ENCODE measurements around the gene S100A14. TPM values are rescaled to one million over a fixed set of nuclear protein-coding genes. Genes with fewer than 3 reads are reported as not detected.
A peak's percentile ranks its signal among the peaks of the same experiment; 100 is the strongest.

The S100A14 gene
- not detected for polyA plus RNA-seq

GRCh38 chr1:153616144-153616916 lies at the start of gene S100A14:
Gene S100A14 (minus strand): TSS chr1:153616325. CDS start chr1:153615858, 467 bp downstream.
- Mint-ChIP-seq H3K27me3 (peaks cover 2% of the 10 kb centered on the region), H3K9me3 (peaks cover 0 to 2% (median 0%) of the 10 kb centered on the region in 3 donors), H3K4me1 (peaks cover 0 to 6% (median 4%) of the 10 kb centered on the region in 3 donors), H3K4me3 (no peak within 1 kb of the TSS), H3K36me3 (peaks cover 1% of the 10 kb centered on the region), H3K27ac (peak within 1 kb of the TSS in 1 of 3 donors; percentile 67)

- Mint-ChIP-seq H3K4me1 (peaks cover 7 to 14% (median 8%) of the 10 kb centered on the region in 3 donors), H3K4me3 (no peak overlapping the region), H3K36me3 (peaks cover 1% of the 10 kb centered on the region), H3K27me3 (no peaks in the 10 kb centered on the region), H3K27ac (no peak overlapping the region), H3K9me3 (no peaks in the 10 kb centered on the region)
Measured at GRCh38 chr1:153663211-153663610, 47.1 kb upstream of the S100A14 start.

DNA sequence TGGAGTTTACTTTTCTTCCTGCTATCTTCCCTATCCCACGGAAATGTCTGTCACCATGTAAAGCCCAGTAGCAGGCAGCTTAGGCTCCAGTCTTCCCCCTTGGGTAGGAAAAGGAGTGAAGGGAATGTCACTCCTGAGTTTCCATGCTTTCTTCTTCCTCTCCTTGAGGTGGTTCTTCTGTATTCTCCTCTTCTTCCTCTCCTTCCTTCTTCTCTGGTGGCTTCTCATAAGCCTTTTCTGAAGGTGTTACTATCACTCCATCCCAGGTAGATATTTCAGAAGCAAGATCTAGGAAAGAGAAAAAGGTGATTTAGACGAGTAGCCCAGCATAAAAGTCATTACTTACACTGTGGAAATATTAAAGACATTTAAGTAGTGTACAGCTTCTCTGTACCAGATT lies 46.1 kb upstream of the S100A14 start:
- H3K27me3 Mint-ChIP-seq, result no peaks in the 10 kb centered on the region
- peak overlapping the region in 1 of 4 donors; percentile 26 for H3K4me3 Mint-ChIP-seq
- H3K36me3 Mint-ChIP-seq, result peaks cover 2% of the 10 kb centered on the region
- H3K27ac Mint-ChIP-seq, result peak overlapping the region in 1 of 3 donors; percentile 41
- H3K9me3 Mint-ChIP-seq, result no peaks in the 10 kb centered on the region
- peaks cover 9 to 10% (median 9%) of the 10 kb centered on the region in 3 donors for H3K4me1 Mint-ChIP-seq

GRCh38 chr1:153661111-153661708 lies 45.1 kb upstream of the S100A14 start:
- H3K4me1 Mint-ChIP-seq, result peaks cover 9 to 10% (median 10%) of the 10 kb centered on the region in 3 donors
- peak overlapping the region in 1 of 4 donors; percentile 26 for H3K4me3 Mint-ChIP-seq
- peak overlapping the region; percentile 35 to 94 (median 63) for H3K27ac Mint-ChIP-seq
- no peaks in the 10 kb centered on the region for H3K9me3 Mint-ChIP-seq
- peaks cover 3% of the 10 kb centered on the region for H3K36me3 Mint-ChIP-seq
- H3K27me3 Mint-ChIP-seq, result no peaks in the 10 kb centered on the region

DNA sequence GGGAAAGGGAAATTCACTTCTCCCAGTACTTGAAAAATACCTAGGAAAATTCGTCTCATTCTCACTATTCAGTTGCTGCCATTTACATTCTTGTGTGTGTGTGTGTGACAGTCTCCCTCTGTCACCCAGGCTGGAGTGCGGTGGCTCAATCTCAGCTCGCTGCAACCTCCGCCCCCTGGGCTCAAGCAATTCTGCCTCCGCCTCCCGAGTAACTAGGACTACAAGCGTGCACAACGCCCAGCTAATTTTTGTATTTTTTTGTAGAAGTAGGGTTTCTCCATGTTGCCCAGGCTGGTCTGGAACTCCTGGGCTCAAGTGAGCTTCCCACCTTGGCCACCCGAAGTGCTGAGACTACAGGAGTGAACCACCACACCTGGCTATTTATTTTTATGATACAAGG lies 43.5 kb upstream of the S100A14 start:
- Mint-ChIP-seq H3K4me3 (peak overlapping the region; percentile 92 to 97 (median 96)), H3K27me3 (no peaks in the 10 kb centered on the region), H3K36me3 (peaks cover 4% of the 10 kb centered on the region), H3K27ac (peak overlapping the region in 2 of 3 donors; percentile 91 to 96), H3K4me1 (peaks cover 9 to 11% (median 10%) of the 10 kb centered on the region in 3 donors), H3K9me3 (no peaks in the 10 kb centered on the region)

DNA sequence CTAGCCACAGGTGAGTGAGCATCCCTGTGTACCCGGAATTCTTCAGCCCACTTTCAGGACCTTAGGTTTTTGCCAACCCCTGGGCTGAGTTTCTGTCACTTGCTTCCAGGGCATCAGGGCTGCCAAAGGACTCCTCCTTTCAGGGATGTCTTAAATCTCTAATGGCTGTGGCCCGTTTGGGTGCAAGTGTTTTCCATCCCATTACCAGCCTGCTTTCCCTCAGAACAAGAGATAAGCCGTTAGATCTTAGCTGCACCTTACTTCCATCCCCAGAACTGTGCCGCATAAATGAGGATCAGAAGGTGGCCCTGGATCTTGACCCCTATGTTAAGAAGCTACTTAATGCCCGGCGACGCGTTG lies 43.0 kb upstream of the S100A14 start:
- Mint-ChIP-seq H3K4me1 (peaks cover 9 to 11% (median 10%) of the 10 kb centered on the region in 3 donors), H3K9me3 (no peaks in the 10 kb centered on the region), H3K36me3 (peaks cover 4% of the 10 kb centered on the region), H3K27ac (peak overlapping the region; percentile 91 to 96 (median 91)), H3K4me3 (peak overlapping the region; percentile 92 to 97 (median 96)), H3K27me3 (no peaks in the 10 kb centered on the region)

GRCh38 chr1:153658400-153659174 lies 42.5 kb upstream of the S100A14 start, which contains the start of gene SNAPIN:
Gene SNAPIN (plus strand): TSS chr1:153658703. CDS start chr1:153658744, 41 bp downstream.
- Mint-ChIP-seq H3K4me1 (peaks cover 9 to 11% (median 11%) of the 10 kb centered on the region in 3 donors), H3K36me3 (peaks cover 4% of the 10 kb centered on the region), H3K4me3 (peak within 1 kb of the TSS; percentile 92 to 97 (median 96)), H3K9me3 (no peaks in the 10 kb centered on the region), H3K27ac (peak within 1 kb of the TSS; percentile 91 to 96 (median 91)), H3K27me3 (no peaks in the 10 kb centered on the region)

DNA sequence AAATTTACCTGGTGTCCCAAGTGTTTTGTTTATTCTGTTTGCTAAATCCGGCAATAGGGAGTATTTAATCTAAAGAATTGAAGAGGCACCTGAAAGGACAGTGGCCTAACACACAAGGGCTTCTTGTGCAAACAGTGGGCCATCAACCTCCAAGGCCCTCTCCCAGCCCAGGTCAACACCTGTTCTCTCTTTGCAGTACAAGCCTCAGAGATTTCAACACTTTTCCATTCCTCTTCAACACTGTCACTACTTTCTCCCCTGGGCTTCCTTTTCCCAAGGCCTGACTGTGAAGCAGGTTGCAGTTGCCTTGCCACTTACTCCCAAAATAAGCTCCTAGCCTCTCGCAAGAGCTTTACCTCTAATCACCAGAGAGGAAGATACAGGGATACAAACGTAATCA lies 39.2 kb upstream of the S100A14 start:
- H3K36me3 Mint-ChIP-seq, result peaks cover 4% of the 10 kb centered on the region
- no peak overlapping the region for H3K4me3 Mint-ChIP-seq
- no peaks in the 10 kb centered on the region for H3K9me3 Mint-ChIP-seq
- H3K4me1 Mint-ChIP-seq, result peaks cover 9 to 11% (median 11%) of the 10 kb centered on the region in 3 donors
- H3K27ac Mint-ChIP-seq, result peak overlapping the region in 1 of 3 donors; percentile 67
- H3K27me3 Mint-ChIP-seq, result no peaks in the 10 kb centered on the region

DNA sequence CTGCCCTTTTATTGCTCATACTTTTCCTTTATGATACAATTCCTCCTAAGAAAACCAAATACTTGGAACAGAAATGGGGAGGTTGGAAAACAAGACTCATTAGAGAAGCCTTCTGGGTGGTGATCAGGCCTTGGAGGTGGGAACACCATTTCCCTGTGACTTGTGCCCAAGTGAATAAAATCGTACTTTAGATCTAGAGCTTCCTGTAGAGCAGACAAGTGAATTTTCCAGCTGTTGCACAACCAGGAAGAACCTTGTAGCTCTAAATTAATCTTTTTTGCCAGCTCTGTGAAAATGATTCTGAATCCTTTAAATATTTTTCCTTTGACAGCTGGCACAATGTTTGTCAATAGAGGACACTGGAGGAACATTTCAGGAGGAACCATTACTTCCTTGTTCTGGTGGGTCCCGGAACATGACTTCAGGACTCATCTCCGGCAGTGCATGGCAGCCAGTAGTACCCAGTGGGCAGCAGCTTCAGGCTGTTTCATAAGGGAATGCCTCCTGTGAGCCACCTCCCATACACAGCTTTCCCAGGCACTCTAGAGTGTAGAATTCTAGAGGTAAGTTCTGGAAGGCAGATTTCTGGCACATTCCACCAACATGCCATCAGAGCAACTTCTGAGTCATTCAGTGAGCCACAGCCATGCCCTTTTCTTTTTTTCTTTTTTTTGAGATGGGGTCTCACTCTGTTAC lies 36.8 kb upstream of the S100A14 start:
- H3K4me3 Mint-ChIP-seq, result no peak overlapping the region
- H3K27me3 Mint-ChIP-seq, result no peaks in the 10 kb centered on the region
- H3K27ac Mint-ChIP-seq, result no peak overlapping the region

GRCh38 chr1:153651771-153652170 lies 35.6 kb upstream of the S100A14 start:
- Mint-ChIP-seq H3K27me3 (no peaks in the 10 kb centered on the region), H3K36me3 (peaks cover 3% of the 10 kb centered on the region)

More for the DNA sequence above, 36.8 kb upstream of the S100A14 start:
- Mint-ChIP-seq H3K36me3 (peaks cover 2% of the 10 kb centered on the region), H3K4me1 (peaks cover 0 to 6% (median 2%) of the 10 kb centered on the region in 3 donors), H3K9me3 (no peaks in the 10 kb centered on the region)

GRCh38 chr1:153649863-153650235 lies 33.7 kb upstream of the S100A14 start:
- Mint-ChIP-seq H3K4me3 (no peak overlapping the region), H3K27me3 (no peaks in the 10 kb centered on the region), H3K36me3 (peaks cover 3% of the 10 kb centered on the region), H3K9me3 (no peaks in the 10 kb centered on the region), H3K4me1 (peaks cover 2 to 7% (median 7%) of the 10 kb centered on the region in 3 donors), H3K27ac (no peak overlapping the region)

More at GRCh38 chr1:153651771-153652170, 35.6 kb upstream of the S100A14 start:
- no peak overlapping the region for H3K4me3 Mint-ChIP-seq
- peaks cover under 1 to 4% (median 4%) of the 10 kb centered on the region in 3 donors for H3K4me1 Mint-ChIP-seq
- H3K27ac Mint-ChIP-seq, result no peak overlapping the region
- H3K9me3 Mint-ChIP-seq, result no peaks in the 10 kb centered on the region

DNA sequence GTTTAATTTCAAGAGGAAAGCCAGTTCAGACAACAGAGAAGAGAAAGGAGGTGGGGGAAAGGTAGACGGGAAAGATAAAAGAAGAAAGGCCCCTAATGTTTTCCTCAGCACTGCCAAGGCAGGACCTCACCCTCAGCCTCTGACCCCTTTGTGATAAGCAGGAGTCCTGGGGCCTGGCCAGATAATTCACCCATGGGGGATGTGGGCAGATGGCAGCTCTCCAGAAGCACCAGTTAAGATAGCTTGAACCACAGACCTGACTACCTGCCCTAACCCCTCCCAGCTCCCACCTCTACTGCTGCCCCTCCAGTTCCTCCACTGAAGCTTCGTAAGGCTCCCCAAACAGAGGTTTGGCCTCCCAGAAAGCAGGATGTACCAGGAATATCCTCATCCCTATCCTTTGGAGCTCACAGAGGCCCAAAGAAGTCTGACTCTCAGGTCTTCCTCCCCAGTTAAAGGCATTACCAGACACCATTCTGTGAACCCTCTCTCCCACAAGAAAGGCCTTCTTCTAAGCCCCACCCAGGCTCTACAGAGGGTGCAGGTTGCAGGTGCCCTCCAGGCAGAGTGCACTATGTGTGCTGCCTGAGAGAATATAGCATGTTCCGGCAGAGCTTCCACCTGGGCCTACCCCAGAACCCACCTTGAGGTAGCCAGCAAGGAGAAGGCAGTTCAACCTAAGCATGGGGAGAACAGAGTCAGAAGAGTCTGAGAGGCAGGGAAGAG lies 33.2 kb upstream of the S100A14 start:
- H3K27ac Mint-ChIP-seq, result peak overlapping the region in 2 of 3 donors; percentile 52 to 92
- no peaks in the 10 kb centered on the region for H3K27me3 Mint-ChIP-seq
- no peaks in the 10 kb centered on the region for H3K9me3 Mint-ChIP-seq
- H3K4me1 Mint-ChIP-seq, result peaks cover 2 to 7% (median 7%) of the 10 kb centered on the region in 3 donors
- H3K36me3 Mint-ChIP-seq, result peaks cover 3% of the 10 kb centered on the region
- H3K4me3 Mint-ChIP-seq, result no peak overlapping the region

DNA sequence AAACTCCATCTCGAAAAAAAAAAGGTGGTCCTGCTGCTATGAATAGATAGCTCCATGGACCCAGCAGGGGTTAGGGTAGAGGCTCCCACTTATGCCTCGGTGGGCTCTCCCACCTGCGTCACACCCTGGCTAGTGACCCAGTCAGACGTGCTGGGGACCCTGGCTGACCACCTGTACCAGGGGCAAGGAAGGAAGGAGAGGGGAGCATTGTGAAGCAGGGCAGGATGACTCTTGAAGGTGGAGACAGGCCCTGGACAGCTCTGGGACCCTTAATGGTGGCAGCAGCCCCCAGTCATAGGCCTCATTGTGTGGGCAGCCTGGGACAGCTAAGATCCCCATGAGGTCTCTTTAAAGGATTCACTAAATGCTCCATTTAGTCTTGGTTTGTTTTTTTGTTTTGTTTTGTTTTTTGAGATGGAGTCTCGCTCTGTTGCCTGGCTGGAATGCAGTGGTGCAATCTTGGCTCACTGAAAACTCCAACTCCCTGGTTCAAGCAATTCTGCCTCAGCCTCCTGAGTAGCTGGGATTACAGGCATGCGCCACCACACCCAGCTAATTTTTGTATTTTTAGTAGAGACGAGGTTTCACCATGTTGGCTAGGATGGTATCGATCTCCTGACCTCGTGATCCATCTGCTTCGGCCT lies 32.0 kb upstream of the S100A14 start:
- Mint-ChIP-seq H3K36me3 (peaks cover 3% of the 10 kb centered on the region), H3K27me3 (no peaks in the 10 kb centered on the region), H3K4me3 (no peak overlapping the region), H3K27ac (peak overlapping the region in 1 of 3 donors; percentile 19), H3K9me3 (no peaks in the 10 kb centered on the region), H3K4me1 (peaks cover 2 to 15% (median 9%) of the 10 kb centered on the region in 3 donors)

Data from IgD-negative memory B cell (primary cell).